ENCODE measurements around the gene DNM1L. TPM values are rescaled to one million over a fixed set of nuclear protein-coding genes. Genes with fewer than 3 reads are reported as not detected.

DNM1L gene
- total RNA-seq, 2 experiments from 2014 or later, result 56.9 to 68.3 TPM

DNA sequence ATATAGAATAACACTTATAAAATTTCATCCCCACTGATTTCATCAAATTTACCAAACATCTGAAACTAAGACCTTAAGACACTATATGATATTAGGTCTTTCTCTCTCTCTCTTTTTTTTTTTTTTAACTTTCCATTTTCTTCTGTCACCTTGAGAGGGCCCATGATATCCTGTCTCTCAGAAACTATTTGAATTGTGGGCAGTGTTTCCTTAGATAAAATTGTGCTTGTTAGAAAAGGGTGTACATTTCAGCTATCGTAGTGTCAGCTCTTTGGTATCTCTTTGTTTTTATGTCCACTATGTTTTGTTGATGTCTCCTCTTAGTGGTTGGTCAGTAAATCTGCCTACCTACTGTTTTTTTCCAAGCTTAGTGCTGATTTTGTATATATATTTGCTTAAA, 23.8 kb downstream of the DNM1L start:
- Mint-ChIP-seq H3K27me3 (no peaks in the 10 kb centered on the region), H3K27ac (no peak overlapping the region), H3K4me1 (ENCODE audit: low read depth) (peaks cover 6% of the 10 kb centered on the region), H3K4me3 (no peak overlapping the region), H3K9me3 (no peaks in the 10 kb centered on the region), H3K36me3 (ENCODE audit: low read depth) (peaks cover 9% of the 10 kb centered on the region)
- DNase-seq, result no peak
- ChIA-PET CTCF (interaction anchor here (1.0 to 1.5 kb wide), 3 partner anchors 8 to 53 kb away, joined by 3 to 5 read pairs (median 4); partner anchors contain the start of gene YARS2), POLR2A (interaction anchor here (0.6 kb wide), 1 partner anchor 101 kb away, joined by 3 read pairs; no protein-coding TSS in a partner anchor)
- intact Hi-C loops (cut with micrococcal nuclease), result no loop called here
- TF ChIP-seq, protein P1, sequence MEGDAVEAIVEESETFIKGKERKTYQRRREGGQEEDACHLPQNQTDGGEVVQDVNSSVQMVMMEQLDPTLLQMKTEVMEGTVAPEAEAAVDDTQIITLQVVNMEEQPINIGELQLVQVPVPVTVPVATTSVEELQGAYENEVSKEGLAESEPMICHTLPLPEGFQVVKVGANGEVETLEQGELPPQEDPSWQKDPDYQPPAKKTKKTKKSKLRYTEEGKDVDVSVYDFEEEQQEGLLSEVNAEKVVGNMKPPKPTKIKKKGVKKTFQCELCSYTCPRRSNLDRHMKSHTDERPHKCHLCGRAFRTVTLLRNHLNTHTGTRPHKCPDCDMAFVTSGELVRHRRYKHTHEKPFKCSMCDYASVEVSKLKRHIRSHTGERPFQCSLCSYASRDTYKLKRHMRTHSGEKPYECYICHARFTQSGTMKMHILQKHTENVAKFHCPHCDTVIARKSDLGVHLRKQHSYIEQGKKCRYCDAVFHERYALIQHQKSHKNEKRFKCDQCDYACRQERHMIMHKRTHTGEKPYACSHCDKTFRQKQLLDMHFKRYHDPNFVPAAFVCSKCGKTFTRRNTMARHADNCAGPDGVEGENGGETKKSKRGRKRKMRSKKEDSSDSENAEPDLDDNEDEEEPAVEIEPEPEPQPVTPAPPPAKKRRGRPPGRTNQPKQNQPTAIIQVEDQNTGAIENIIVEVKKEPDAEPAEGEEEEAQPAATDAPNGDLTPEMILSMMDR (IDR thresholded peaks at IDR 0.05), result no peak
- no peak for ATAC-seq

DNA sequence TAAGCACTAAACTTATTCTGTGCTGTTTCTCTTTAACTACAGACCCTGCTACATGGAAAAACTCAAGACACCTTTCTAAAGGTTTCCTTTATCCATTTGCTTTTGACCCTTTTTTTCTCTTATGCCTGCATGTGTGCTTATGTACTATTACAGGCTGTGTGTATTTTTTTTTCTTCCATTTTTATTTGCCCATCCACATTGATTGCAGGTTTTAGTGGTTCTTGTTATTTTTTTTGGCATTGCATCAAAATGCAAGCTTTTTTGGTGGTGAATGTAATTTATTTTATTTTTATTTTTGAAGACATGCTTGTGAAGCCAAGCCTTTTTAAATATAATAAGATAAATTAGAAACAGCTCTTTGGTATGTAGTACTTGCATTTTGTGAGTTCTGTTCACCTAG, 26.7 kb downstream of the DNM1L start:
- DNase-seq, result no peak
- ATAC-seq, result no peak
- Mint-ChIP-seq H3K4me3 (no peak overlapping the region), H3K4me1 (ENCODE audit: low read depth) (peaks cover 6% of the 10 kb centered on the region), H3K27ac (no peak overlapping the region), H3K9me3 (no peaks in the 10 kb centered on the region), H3K36me3 (ENCODE audit: low read depth) (peaks cover 11% of the 10 kb centered on the region), H3K27me3 (no peaks in the 10 kb centered on the region)
- TF ChIP-seq, protein P1 (IDR thresholded peaks at IDR 0.05), result no peak
- intact Hi-C loops (cut with micrococcal nuclease), result no loop called here
- ChIA-PET CTCF (interaction anchor here (1.1 to 1.4 kb wide), 2 partner anchors 25 to 250 kb away, joined by 3 to 4 read pairs; no protein-coding TSS in a partner anchor), POLR2A (no interaction called here)

DNA sequence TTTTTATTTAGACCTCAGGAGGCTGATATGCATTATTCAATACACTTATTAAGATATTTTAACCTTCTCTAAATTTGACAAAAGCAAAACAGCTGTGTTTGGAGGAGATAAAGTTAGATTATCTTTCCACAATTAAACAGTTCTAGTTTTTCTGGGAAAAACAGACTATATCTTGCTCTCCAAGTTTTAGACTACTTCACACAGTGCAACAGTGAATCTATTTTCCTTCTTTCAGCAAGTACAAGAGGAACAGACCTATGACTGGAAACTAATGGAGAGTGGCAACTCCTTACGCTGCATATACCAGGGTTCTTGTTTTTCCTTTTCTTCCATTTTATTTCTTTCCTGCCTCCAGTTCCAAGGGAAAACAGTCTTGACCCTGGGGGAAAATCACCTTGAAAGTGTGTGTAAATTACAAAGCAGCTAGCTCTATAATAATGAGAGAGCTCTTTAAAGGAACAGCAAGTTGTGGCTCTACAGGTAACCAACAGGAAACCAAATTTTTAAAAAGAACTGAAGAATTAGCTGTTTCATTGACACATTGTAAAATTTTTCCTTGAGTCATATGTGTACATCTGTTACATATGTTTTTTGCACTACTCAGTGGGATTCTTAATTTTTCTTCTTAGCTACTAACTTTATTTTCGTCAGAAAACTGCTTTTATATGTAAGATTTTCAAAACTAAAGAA, 27.4 kb downstream of the DNM1L start:
- peaks cover 6% of the 10 kb centered on the region for H3K4me1 Mint-ChIP-seq (ENCODE audit: low read depth)
- peaks cover 17% of the 10 kb centered on the region for H3K36me3 Mint-ChIP-seq (ENCODE audit: low read depth)
- POLR2A ChIA-PET, result interaction anchor here (0.8 kb wide), 1 partner anchor 49 kb away, joined by 5 read pairs; the partner anchor contains the start of gene YARS2
- TF ChIP-seq, protein P1 (IDR thresholded peaks at IDR 0.05), result no peak
- no peak overlapping the region for H3K4me3 Mint-ChIP-seq
- no peak for ATAC-seq
- H3K27ac Mint-ChIP-seq, result peak overlapping the region; percentile 74
- DNase-seq, result no peak
- H3K27me3 Mint-ChIP-seq, result no peaks in the 10 kb centered on the region
- intact Hi-C loops (cut with micrococcal nuclease), result no loop called here
- H3K9me3 Mint-ChIP-seq, result no peaks in the 10 kb centered on the region
- CTCF ChIA-PET, result interaction anchor here (1.1 to 2.4 kb wide), 4 partner anchors 10 to 251 kb away, joined by 3 to 9 read pairs (median 4); partner anchors contain the start of gene YARS2

DNA sequence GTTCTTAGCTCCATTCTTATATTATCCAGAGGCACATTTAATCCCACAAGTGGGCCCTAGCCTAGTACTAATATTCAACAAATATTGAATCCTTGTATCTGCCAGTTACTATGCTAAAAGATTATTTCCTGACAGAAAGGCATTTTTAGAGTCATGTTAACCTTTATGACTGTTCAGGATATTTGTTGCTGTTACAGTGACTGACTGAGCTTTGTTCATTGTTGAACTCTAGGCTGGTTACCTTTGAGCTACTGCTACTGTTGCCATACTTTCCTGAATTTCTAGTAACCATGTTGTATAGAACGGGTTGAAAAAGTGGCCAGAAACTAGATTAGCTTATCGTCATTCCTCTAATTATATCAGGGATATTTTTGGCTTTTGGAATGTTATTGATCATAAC, 29.8 kb downstream of the DNM1L start:
- H3K36me3 Mint-ChIP-seq (ENCODE audit: low read depth), result peaks cover 22% of the 10 kb centered on the region

DNA sequence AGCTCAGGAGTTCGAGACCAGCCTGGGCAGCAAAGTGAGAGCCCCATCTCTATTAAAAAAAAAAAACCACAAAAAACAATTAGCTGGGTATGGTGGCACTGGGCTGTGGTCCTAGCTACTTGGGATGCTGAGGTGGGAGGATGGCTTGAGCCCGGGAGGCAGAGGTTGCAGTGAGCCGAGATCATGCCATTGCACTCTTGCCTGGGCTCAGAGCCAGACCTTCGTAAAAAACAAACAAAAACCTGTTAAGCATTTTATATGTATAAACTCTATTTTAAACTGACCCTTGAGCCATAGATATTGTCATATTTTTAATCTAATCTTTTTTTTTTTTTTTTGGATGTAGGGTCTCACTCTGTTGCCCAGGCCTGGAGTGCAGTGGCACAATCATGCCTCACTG, 35.7 kb downstream of the DNM1L start:
- Mint-ChIP-seq H3K27me3 (no peaks in the 10 kb centered on the region), H3K4me3 (no peak overlapping the region), H3K4me1 (ENCODE audit: low read depth) (no peaks in the 10 kb centered on the region), H3K36me3 (ENCODE audit: low read depth) (peaks cover 24% of the 10 kb centered on the region), H3K27ac (no peak overlapping the region), H3K9me3 (no peaks in the 10 kb centered on the region)
- CTCF ChIA-PET, result no interaction called here
- TF ChIP-seq, protein P1 (IDR thresholded peaks at IDR 0.05), result no peak
- ATAC-seq (no peak), DNase-seq (no peak)
- POLR2A ChIA-PET, result no interaction called here
- intact Hi-C loops (cut with micrococcal nuclease), result no loop called here

More for the DNA sequence above, 29.8 kb downstream of the DNM1L start:
- H3K4me1 Mint-ChIP-seq (ENCODE audit: low read depth), result peaks cover 6% of the 10 kb centered on the region
- H3K27ac Mint-ChIP-seq, result no peak overlapping the region
- H3K27me3 Mint-ChIP-seq, result no peaks in the 10 kb centered on the region
- CTCF ChIA-PET, result interaction anchor here (1.3 kb wide), 1 partner anchor 19 kb away, joined by 3 read pairs; no protein-coding TSS in a partner anchor
- ATAC-seq, result no peak
- TF ChIP-seq, protein P1 (IDR thresholded peaks at IDR 0.05), result no peak
- POLR2A ChIA-PET, result no interaction called here
- intact Hi-C loops (cut with micrococcal nuclease), result no loop called here
- H3K9me3 Mint-ChIP-seq, result no peaks in the 10 kb centered on the region
- no peak overlapping the region for H3K4me3 Mint-ChIP-seq
- DNase-seq, result no peak
